ENCODE data around the gene ALLC. TPM values are rescaled to one million over a fixed set of nuclear protein-coding genes. Genes with fewer than 3 reads are reported as not detected.

The ALLC gene
- total RNA-seq, 1 experiment from 2014 or later = not detected

- DNase-seq = no peak
- H3K4me3 ChIP-seq = no peak overlapping the region
- no peaks in the 10 kb centered on the region for H3K27me3 ChIP-seq
- H3K36me3 ChIP-seq = no peaks in the 10 kb centered on the region
- no peaks in the 10 kb centered on the region for H3K9me3 ChIP-seq
Observed at GRCh38 chr2:3645745-3646389, 12.1 kb upstream of the ALLC start.

- H3K36me3 ChIP-seq = no peaks in the 10 kb centered on the region
- no peaks in the 10 kb centered on the region for H3K27me3 ChIP-seq
- no peak for DNase-seq
- no peaks in the 10 kb centered on the region for H3K9me3 ChIP-seq
- H3K4me3 ChIP-seq = no peak overlapping the region
Observed at GRCh38 chr2:3646446-3646845, 11.6 kb upstream of the ALLC start.

GRCh38 chr2:3647246-3647645 lies 10.8 kb upstream of the ALLC start:
- H3K9me3 ChIP-seq = no peaks in the 10 kb centered on the region
- no peak overlapping the region for H3K4me3 ChIP-seq
- H3K36me3 ChIP-seq = no peaks in the 10 kb centered on the region
- no peak for DNase-seq
- no peaks in the 10 kb centered on the region for H3K27me3 ChIP-seq

DNA sequence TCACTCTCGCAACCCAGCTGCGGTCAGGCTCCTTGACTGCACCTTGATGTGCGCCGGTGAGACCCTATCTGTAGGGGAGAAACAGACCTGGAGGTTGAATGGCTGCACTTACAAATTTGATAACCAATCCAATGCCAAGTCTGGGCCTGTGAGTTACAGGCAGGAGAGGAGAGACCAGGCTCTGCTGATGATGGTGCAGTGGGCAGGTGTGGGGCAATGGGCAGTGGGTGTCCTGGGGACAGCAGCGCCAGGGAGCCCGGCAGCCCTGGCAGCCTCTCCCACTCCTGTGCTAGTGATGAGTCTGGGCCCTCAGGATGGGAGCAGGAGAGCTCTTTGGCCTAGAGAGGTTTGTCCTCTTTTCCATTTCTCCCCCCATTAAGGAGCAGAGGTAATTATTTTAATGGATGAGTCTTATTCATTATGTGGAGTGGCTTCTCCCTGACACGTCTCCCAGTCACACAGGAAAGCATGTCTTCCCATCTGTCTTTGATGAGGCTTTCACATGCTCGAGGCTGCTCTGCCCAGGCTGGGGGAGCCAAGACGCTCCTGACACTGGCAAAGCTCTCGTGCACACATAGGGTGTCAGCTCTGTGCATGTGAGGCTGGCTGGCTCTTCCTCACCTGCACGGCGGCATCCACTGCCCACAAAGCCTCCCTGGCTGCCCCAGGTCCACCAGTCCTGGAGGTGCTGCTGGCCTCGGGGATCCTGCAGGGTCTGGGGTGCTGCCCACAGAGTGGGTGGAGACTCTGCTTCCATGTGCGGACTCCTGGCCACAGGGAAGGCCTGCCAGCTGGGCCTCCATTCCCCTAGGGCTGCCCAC lies 10.0 kb upstream of the ALLC start:
- no peaks in the 10 kb centered on the region for H3K27me3 ChIP-seq
- H3K36me3 ChIP-seq = no peaks in the 10 kb centered on the region
- DNase-seq = no peak
- no peak overlapping the region for H3K4me3 ChIP-seq
- H3K9me3 ChIP-seq = no peaks in the 10 kb centered on the region

GRCh38 chr2:3648652-3649177 lies 9.3 kb upstream of the ALLC start:
- no peaks in the 10 kb centered on the region for H3K9me3 ChIP-seq
- H3K27me3 ChIP-seq = no peaks in the 10 kb centered on the region
- H3K4me3 ChIP-seq = no peak overlapping the region
- no peak for DNase-seq
- no peaks in the 10 kb centered on the region for H3K36me3 ChIP-seq

GRCh38 chr2:3649581-3649980 lies 8.4 kb upstream of the ALLC start:
- no peak for DNase-seq
- H3K27me3 ChIP-seq = no peaks in the 10 kb centered on the region
- H3K36me3 ChIP-seq = no peaks in the 10 kb centered on the region
- no peaks in the 10 kb centered on the region for H3K9me3 ChIP-seq
- H3K4me3 ChIP-seq = no peak overlapping the region

- Histone ChIP-seq H3K4me3 (no peak overlapping the region), H3K27me3 (no peaks in the 10 kb centered on the region), H3K36me3 (no peaks in the 10 kb centered on the region)
Observed at GRCh38 chr2:3650140-3650920, 7.7 kb upstream of the ALLC start.

DNA sequence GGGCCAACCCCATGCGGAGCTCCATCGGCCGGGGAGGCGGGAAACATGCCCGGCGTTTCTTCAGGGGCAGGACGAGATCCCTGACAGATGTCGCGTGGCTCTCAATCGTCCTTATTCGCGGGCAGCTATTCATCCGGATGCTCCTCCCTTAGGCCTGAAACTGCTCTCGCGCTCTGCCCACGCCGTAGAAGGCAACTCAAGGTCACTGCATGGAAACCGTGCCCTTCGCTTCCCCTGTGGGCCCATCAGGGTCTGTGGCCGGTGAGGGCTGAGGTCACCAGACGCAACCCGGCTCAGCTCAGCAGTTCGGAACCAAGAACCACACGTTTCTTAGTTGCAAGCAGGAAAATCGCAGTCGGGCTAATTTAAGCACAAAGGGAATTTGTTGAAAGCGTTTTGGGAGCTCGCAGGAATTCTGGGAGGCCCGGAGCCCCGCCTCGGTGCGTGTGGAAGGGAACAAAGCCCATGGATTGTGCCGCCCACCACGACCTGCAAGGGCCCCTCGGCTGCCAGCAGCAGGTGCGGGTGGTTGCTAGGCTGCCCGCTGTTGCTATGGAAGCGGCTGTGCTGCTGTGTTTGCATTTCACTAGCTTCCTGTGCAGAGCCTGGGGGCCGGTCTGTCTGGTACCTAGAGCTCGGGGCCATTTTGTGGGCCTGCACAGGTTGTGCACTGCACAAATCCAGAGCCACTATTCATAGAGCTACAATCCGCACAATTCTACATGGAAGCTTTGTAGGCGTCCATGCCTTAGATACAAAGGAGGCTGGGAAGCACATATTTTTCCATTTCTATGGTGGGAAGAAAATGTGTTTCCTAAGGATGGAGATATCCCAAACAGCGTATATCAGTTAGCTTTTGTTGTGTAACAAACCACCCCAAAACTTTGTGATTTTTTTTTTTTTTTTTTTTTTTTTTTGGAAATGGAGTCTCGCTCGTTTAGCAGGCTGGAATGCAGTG lies 6.0 kb upstream of the ALLC start:
- Histone ChIP-seq H3K9me3 (no peaks in the 10 kb centered on the region), H3K36me3 (no peaks in the 10 kb centered on the region), H3K4me3 (no peak overlapping the region), H3K27me3 (no peaks in the 10 kb centered on the region)
- DNase-seq = no peak

More at GRCh38 chr2:3650140-3650920, 7.7 kb upstream of the ALLC start:
- H3K9me3 ChIP-seq = no peaks in the 10 kb centered on the region
- no peak for DNase-seq

DNA sequence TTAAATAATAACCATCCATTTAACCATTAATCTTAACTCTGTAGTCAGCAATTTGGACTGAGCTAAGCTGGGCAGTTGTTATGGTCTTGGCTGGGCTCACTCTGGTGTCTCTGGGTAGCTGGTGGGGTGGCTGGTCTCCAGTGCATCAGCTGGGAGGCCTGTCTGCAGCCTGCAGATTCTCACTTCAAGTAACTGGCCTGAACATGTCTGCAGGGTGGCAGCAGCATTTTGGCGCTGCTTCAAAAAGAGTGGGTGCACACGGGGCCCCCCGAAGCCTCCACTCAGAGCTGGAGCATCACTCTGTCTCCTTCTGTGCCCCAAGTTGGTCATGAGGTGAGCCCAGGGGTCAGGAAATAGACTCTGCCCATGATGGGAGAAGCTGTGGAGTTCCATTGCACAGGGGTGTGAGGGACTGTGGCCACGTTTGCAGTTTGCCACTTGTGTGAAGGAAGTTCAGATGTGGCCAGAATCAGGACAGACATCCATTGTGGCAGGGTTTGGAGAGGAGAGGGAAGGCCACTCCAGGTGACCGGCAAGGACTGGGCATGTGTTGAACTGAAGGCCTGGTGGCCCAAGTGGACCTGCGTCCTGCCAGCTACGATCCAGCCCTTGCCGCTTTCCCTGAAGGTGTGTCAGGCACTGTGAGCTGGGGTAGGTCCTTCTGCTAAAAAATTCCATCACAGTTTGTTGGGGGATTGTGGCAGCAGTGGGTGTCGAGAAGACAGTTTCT lies 4.9 kb upstream of the ALLC start:
- H3K27me3 ChIP-seq = no peaks in the 10 kb centered on the region
- DNase-seq = no peak

DNA sequence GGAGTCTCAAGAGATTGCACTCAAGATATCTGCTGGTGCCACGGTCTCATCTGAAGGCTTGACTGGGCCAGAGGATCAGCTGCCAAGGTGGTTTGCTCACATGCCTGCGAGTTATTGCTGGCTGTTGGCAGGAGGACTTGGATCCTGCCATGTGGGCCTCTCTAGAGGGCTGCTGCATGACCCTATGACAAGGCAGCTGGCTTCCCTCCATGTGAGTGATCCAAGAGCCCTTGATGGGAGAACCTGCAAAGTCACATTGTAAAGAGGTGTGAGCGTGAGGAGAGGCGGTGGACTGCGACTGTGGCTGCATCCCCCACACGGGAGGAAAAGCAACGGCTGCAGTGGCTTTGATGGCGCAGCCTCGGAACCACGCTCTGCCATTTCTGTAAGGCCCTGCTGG lies 4.0 kb upstream of the ALLC start:
- H3K36me3 ChIP-seq = no peaks in the 10 kb centered on the region
- no peak overlapping the region for H3K4me3 ChIP-seq
- no peaks in the 10 kb centered on the region for H3K27me3 ChIP-seq
- no peak for DNase-seq
- no peaks in the 10 kb centered on the region for H3K9me3 ChIP-seq

More for the DNA sequence above, 4.9 kb upstream of the ALLC start:
- H3K4me3 ChIP-seq = no peak overlapping the region
- H3K9me3 ChIP-seq = no peaks in the 10 kb centered on the region
- no peaks in the 10 kb centered on the region for H3K36me3 ChIP-seq

DNA sequence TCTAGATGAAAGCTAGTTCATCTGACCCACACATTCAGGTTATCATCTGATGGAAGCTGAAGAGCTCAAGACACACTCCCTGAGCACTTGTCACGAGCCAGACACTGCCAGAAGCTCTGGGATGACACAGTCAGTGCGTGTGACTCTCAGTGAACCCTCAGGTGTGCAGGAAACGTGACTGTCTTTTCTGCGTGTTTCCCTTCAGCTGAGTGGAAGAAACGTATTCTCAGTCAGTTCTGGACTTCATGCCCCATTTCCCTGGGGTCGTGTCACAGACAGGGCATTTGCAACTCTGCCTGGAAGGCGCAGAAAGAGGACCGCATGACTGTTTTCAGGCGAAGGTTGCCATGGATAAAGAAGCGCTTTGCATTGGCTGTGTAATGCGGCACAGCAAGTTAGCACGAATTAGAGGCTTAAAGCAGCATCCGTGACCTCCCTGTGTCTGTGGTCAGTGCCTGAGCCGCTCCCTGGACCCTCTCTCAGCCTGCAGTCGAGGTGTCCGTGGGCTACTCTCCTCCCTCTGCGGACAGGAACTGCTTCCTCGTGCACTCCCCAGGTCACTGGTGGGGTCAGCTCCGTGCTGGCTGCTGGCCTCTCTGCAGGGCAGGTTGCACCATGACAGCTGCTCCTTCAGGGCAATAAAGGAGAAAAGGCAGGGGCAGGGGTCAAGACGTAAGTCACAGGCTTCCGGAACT lies 3.3 kb upstream of the ALLC start:
- Histone ChIP-seq H3K27me3 (no peaks in the 10 kb centered on the region), H3K9me3 (no peaks in the 10 kb centered on the region), H3K36me3 (no peaks in the 10 kb centered on the region), H3K4me3 (no peak overlapping the region)
- no peak for DNase-seq

DNA sequence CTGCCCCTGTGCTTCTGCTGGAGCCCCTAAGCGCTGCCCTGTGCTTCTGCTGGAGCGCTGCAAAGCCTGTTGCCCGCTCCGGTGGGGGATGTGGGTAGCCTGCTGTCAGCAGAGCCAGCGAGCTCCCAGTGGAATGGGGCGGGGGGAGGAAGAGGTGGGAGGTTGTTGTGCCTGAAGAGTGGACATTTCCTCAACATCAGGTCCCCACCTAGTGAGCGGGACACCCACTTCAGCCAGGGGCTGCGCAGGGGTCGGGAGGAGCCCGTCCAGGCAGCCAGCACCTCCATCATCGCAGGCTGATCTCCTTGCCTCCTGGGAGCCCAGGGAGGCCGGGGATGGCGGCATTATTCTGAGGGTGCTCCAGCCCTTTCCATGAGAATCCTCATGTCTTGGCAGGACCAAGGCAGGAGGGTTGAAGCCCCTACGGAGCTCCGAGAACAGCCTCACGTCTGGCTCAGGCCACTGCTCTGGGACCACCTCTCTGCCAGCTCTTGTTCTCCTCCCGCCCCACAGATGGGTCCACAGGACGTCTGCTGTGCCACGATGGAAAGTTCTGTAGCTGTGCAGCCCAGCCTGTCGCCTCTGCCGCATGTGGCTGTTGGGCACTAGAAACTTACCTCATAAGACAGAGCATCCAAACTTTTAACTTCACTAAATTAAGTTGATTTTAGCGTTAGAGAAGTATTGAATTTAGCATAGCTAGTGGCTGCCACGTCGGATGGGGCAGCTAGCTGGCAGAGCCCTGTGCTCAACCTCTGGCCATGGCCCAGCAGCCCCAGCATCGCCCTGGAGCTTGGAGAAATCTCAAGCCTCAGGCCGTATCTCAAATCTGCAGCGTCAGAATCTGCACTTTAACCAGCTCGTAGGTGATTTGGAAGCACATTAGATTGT lies 1.9 kb upstream of the ALLC start:
- Histone ChIP-seq H3K27me3 (no peaks in the 10 kb centered on the region), H3K9me3 (no peaks in the 10 kb centered on the region), H3K4me3 (no peak overlapping the region), H3K36me3 (no peaks in the 10 kb centered on the region)
- no peak for DNase-seq

DNA sequence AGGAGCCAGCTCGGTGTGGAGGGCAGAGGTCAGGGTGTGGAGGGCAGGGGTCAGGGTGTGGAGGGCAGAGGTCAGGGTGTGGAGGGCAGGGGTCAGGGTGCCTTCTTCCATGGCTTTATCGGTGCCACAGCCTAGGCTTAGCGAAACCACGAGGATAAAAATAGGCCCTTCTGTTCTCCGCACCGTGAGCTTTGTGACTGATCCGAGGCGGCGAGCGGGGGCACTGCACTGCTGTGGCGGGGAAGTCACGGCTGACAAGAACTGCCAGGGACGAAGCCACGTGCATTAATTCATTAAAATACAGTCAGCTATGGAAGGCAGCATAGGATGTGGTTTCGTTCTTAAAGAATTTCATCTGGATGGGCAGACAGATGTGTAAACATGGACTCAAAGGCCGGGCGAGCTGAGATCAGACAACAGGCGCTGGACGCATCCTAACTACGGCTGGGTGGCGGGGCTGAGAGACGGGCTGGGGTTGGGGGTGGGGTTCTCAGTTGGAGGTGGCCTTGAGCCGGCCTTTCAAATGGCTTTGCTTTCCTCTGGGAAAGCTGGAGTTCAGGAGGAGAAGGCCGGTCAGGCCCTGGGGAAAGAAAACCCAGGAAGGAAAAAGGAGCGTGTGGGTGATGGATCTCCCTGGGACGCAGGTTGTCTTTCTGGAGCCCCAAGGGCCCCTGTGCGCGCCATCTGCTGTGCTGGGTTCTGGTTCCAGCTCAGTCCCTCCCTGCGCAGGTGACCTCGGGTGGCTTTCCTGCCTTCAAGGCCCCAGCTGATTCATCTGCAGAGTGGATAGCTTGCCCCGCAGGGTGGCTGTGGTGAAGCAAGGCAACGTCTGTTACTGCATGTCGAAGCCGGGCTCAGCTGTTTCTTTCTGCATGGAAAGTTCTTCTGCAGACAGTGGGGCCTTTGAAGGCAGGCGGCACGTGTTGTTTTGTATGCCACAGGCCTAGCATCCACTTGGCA lies 958 bp upstream of the ALLC start:
- H3K4me3 ChIP-seq = no peak overlapping the region
- H3K9me3 ChIP-seq = no peaks in the 10 kb centered on the region
- no peak for DNase-seq
- no peaks in the 10 kb centered on the region for H3K36me3 ChIP-seq
- no peaks in the 10 kb centered on the region for H3K27me3 ChIP-seq
